NCI-H345 treated with DMSO at 0.1 percent for 48 hours (cell line): ENCODE measurements around the gene PARL.
A peak's percentile ranks its signal among the peaks of the same experiment; 100 is the strongest.

Experiments used
- DNase-seq: peaks from one replicate; lab custom pipeline; 2025; ENCODE audit not compliant: unreplicated experiment; lab: John Stamatoyannopoulos, UW

The PARL gene

GRCh38 chr3:183884427-183885296, at the start of gene PARL:
Gene PARL, minus strand, starts transcription at chr3:183884880. Its CDS starts 34 bp downstream, at chr3:183884846.
- peak; percentile 99 for DNase-seq

- no peak for DNase-seq
Observed at GRCh38 chr3:183933160-183933559, 48.5 kb upstream of the PARL start.

- no peak for DNase-seq
Observed at GRCh38 chr3:183931881-183932280, 47.2 kb upstream of the PARL start.

- no peak for DNase-seq
Observed at GRCh38 chr3:183930086-183930485, 45.4 kb upstream of the PARL start.

- DNase-seq, result no peak
Observed at GRCh38 chr3:183927059-183927458, 42.4 kb upstream of the PARL start.

- DNase-seq, result no peak
Observed at GRCh38 chr3:183924956-183925355, 40.3 kb upstream of the PARL start.

- DNase-seq, result no peak
Observed at GRCh38 chr3:183924543-183924942, 39.9 kb upstream of the PARL start.

- DNase-seq, result no peak
Observed at GRCh38 chr3:183922421-183922820, 37.7 kb upstream of the PARL start.

- no peak for DNase-seq
Observed at GRCh38 chr3:183921096-183921495, 36.4 kb upstream of the PARL start.

GRCh38 chr3:183920416-183920815, 35.7 kb upstream of the PARL start:
- no peak for DNase-seq

GRCh38 chr3:183918178-183918577, 33.5 kb upstream of the PARL start:
- no peak for DNase-seq

GRCh38 chr3:183917776-183918175, 33.1 kb upstream of the PARL start:
- DNase-seq, result peak; percentile 21

- DNase-seq, result no peak
Observed at GRCh38 chr3:183914856-183915255, 30.2 kb upstream of the PARL start.

- no peak for DNase-seq
Observed at GRCh38 chr3:183913580-183913920, 28.9 kb upstream of the PARL start.

- no peak for DNase-seq
Observed at GRCh38 chr3:183912895-183913579, 28.4 kb upstream of the PARL start.

- no peak for DNase-seq
Observed at GRCh38 chr3:183911763-183912506, 27.3 kb upstream of the PARL start.

GRCh38 chr3:183911087-183911486, 26.4 kb upstream of the PARL start:
- DNase-seq, result no peak

GRCh38 chr3:183909030-183909600, 24.4 kb upstream of the PARL start:
- no peak for DNase-seq

GRCh38 chr3:183907911-183908331, 23.2 kb upstream of the PARL start:
- DNase-seq, result no peak

- DNase-seq, result no peak
Observed at GRCh38 chr3:183907176-183907575, 22.5 kb upstream of the PARL start.

- no peak for DNase-seq
Observed at GRCh38 chr3:183906234-183906921, 21.7 kb upstream of the PARL start.
